ENCODE measurements around the gene TXNDC2.

- TF ChIP-seq CTCF (conservative IDR thresholded peaks at IDR 0.05; ENCODE audit: low read length) (no peak), EZH2phosphoT487 (IDR thresholded peaks at IDR 0.05; ENCODE audit: borderline replicate concordance) (no peak)
Measured at GRCh38 chr18:9925795-9926194, 40.0 kb downstream of the TXNDC2 start.
